Right lobe of liver (tissue), 6 donors: ENCODE measurements around the gene GRN. TPM values are rescaled to one million over a fixed set of nuclear protein-coding genes. Genes with fewer than 3 reads are reported as not detected.

Experiments
- ATAC-seq, 4 donors: fragments of 200-7000 bp; cut with Tn5 transposase; one replicate each; pipeline ENCODE4 v1.9.1; 2020; ENCODE audit warnings: mild to moderate bottlenecking in 4 of 4, moderate library complexity in 4 of 4
- DNase-seq, 3 donors: peaks; one replicate each; pipeline ENCODE4 v3.0.0-alpha.2; 2020
- H3K27ac ChIP-seq, 3 donors: fragments of 200-600 bp; one replicate each; pipeline ENCODE4 v1.8.0; 2022
- H3K27me3 ChIP-seq, 2 donors: fragments of 200-600 bp; one replicate each; pipeline ENCODE4 v1.8.0; 2022
- H3K36me3 ChIP-seq, 4 donors: fragments of 200-600 bp; sonication (generic) in 1 of 4; one replicate each; pipeline versions ENCODE4 v1.5.1 to v1.8.0; 2017 to 2022; ENCODE audit warnings: control low read depth in 1 of 4
- H3K4me1 ChIP-seq, 4 donors: fragments of 200-600 bp; sonication (generic) in 1 of 4; one replicate each; pipeline versions ENCODE4 v1.5.1 to v1.8.0; 2017 to 2022; ENCODE audit warnings: control low read depth in 1 of 4
- H3K4me3 ChIP-seq, 3 donors: fragments of 200-600 bp; one replicate each; pipeline ENCODE4 v1.8.0; 2022
- H3K9me3 ChIP-seq, 4 donors: fragments of 200-600 bp; sonication (generic) in 1 of 4; one replicate each; pipeline versions ENCODE4 v1.5.1 to v1.8.0; 2017 to 2022; ENCODE audit warnings: control low read depth in 1 of 4
- CTCF ChIP-seq, 4 donors: fragments of 200-600 bp in 3 of 4; fragments of 450-650 bp in 1 of 4; IDR thresholded peaks; one replicate each; pipeline versions ENCODE4 v1.5.1 to v1.8.0; 2016 to 2022; ENCODE audit warnings: antibody characterized with exemption in 4 of 4, mild to moderate bottlenecking in 2 of 4
- POLR2A ChIP-seq: fragments of 450-650 bp; IDR thresholded peaks from one replicate; pipeline ENCODE4 v1.6.1; 2017; ENCODE audit warnings: antibody characterized with exemption, mild to moderate bottlenecking
- WGBS: methylation state at CpG from one replicate; pipeline ENCODE4 v1.1.6; 2018; ENCODE audit warnings: low coverage, low lambda C conversion rate; ENCODE audit not compliant: insufficient coverage; ENCODE audit errors: missing lambda C conversion rate; 5-methylcytosine and 5-hydroxymethylcytosine counted together
- intact Hi-C, 2 donors: fragments of 100-400 bp; cut with DNase I; formaldehyde crosslinking; loops; one replicate each; pipeline versions ENCODE4 v1.11.2 to v1.14.1; 2022
- total RNA-seq, 6 experiments: library from RNA; depleted of rRNA in 2 of 6; stranded (reverse); fragments of >200 nt in 2 of 6; fragmentation: NEBNext Ultra II Directional in 3 of 6; extraction: Animal tissue kit (Norgen Biotek cat#: 25700) in 3 of 6; gene quantifications; one replicate each; pipeline versions ENCODE4 v1.1.0 to v1.2.4, GENCODE V29; 2016 to 2023
- donor health status: DM: no; HTN: yes; CAD: no.
- donor health status: DM: no; HTN: no; CAD: no.
- donor health status: DM: no; HTN: no; CAD: no.
- donor health status: DM: no; HTN: yes; CAD: no.
- donor health status: DM: no; HTN: yes; CAD: no.

The GRN gene
- total RNA-seq, 6 experiments from 2014 or later = 84.5 to 230 (median 150) TPM

GRCh38 chr17:44310609-44311376 is 34.3 kb upstream of the GRN start:
- DNase-seq (no peak), ATAC-seq (no peak)
- Histone ChIP-seq H3K27ac (no peak overlapping the region), H3K4me1 (peaks cover 0 to 12% (median 5%) of the 10 kb centered on the region in 4 donors), H3K9me3 (no peaks in the 10 kb centered on the region), H3K27me3 (peaks cover 0 to 7% of the 10 kb centered on the region in 2 donors), H3K36me3 (no peaks in the 10 kb centered on the region), H3K4me3 (no peak overlapping the region)
- TF ChIP-seq CTCF (IDR thresholded peaks at IDR 0.05) (no peak), POLR2A (no peak)
- intact Hi-C loops = no loop called here
- 76% methylated on average over 5 of the region's 10 CpGs for WGBS

GRCh38 chr17:44311562-44312181 is 33.4 kb upstream of the GRN start:
- Histone ChIP-seq H3K36me3 (no peaks in the 10 kb centered on the region), H3K27ac (no peak overlapping the region), H3K4me1 (peaks cover 0 to 12% (median 5%) of the 10 kb centered on the region in 4 donors), H3K9me3 (no peaks in the 10 kb centered on the region), H3K4me3 (no peak overlapping the region), H3K27me3 (no peaks in the 10 kb centered on the region)
- 83% methylated on average over 1 of the region's 5 CpGs for WGBS
- intact Hi-C loops = no loop called here
- ATAC-seq = no peak
- TF ChIP-seq CTCF (IDR thresholded peaks at IDR 0.05) (no peak), POLR2A (no peak)
- DNase-seq = no peak

- no peak for TF ChIP-seq CTCF (IDR thresholded peaks at IDR 0.05)
- no peak for TF ChIP-seq POLR2A
- H3K4me1 ChIP-seq = peaks cover 0 to 10% (median 4%) of the 10 kb centered on the region in 4 donors
- no peak for ATAC-seq
- H3K36me3 ChIP-seq = no peaks in the 10 kb centered on the region
- no peaks in the 10 kb centered on the region for H3K9me3 ChIP-seq
- DNase-seq = no peak
- H3K27ac ChIP-seq = no peak overlapping the region
- intact Hi-C loops = no loop called here
- H3K4me3 ChIP-seq = no peak overlapping the region
- no peaks in the 10 kb centered on the region for H3K27me3 ChIP-seq
- WGBS = 55% methylated on average over 15 of the region's 17 CpGs
Observed at GRCh38 chr17:44312396-44313104, 32.6 kb upstream of the GRN start.

GRCh38 chr17:44314031-44314430 is 31.1 kb upstream of the GRN start:
- Histone ChIP-seq H3K9me3 (no peaks in the 10 kb centered on the region), H3K27me3 (no peaks in the 10 kb centered on the region), H3K4me1 (no peaks in the 10 kb centered on the region), H3K4me3 (no peak overlapping the region), H3K36me3 (no peaks in the 10 kb centered on the region), H3K27ac (no peak overlapping the region)
- 74% methylated on average over 7 of the region's 7 CpGs for WGBS
- DNase-seq = no peak
- no peak for TF ChIP-seq POLR2A
- no peak for ATAC-seq
- intact Hi-C loops = no loop called here

GRCh38 chr17:44314524-44314868 is 30.6 kb upstream of the GRN start:
- no peaks in the 10 kb centered on the region for H3K9me3 ChIP-seq
- H3K4me1 ChIP-seq = no peaks in the 10 kb centered on the region
- no peaks in the 10 kb centered on the region for H3K27me3 ChIP-seq
- no peak for TF ChIP-seq CTCF (IDR thresholded peaks at IDR 0.05)
- TF ChIP-seq POLR2A = no peak
- H3K36me3 ChIP-seq = no peaks in the 10 kb centered on the region
- no peak overlapping the region for H3K27ac ChIP-seq
- 22% methylated on average over 1 of the region's 11 CpGs for WGBS
- no peak for ATAC-seq
- H3K4me3 ChIP-seq = no peak overlapping the region
- no peak for DNase-seq
- intact Hi-C loops = no loop called here
